Raji (cell line): ENCODE data around the gene MACROD2.

ENCODE experiments used
- POLR2A ChIP-seq: IDR thresholded peaks from 2 replicates; pipeline ENCODE4 v1.6.1; 2011; ENCODE audit warnings: low read depth, low read length, control low read depth; ENCODE audit not compliant: insufficient read depth

MACROD2 gene

DNA sequence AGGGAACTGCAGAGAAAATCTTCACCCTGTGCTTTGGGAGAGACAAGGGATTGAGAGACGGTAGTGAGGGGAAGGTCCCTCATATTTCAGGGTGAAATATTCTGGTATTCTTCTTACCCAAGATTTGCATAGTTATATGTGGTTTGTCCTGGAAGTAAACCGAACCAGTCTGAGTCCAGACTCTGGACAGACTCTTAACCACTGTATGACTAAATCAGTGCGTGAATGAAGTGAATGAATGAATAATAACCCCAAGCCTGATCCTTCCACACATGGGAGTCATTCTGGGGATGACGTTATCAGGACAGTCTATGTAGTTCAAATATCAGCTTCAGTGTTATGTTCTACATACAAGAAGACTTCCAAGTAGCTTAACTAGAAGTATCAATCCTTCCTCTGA is 1887.2 kb downstream of the MACROD2 start:
- no peak for TF ChIP-seq POLR2A

DNA sequence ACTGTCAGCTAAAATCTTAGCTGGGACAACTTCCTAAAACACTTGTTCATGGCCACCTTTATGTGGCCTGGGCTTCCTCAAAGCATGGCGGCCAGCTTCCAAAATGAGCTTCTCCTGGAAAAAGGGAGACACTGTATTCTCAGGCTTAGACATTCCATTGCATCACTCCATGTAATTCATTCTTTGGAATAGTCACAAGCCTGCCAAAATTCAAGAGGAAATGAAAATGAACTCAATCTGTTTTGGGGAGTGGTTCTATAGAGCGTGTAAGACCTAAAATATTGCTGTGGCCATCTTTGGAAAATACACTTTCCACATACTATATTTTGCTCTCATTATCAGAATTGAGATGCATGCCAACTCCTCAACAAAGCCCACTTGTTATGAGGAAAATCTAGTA is 1890.9 kb downstream of the MACROD2 start:
- no peak for TF ChIP-seq POLR2A

DNA sequence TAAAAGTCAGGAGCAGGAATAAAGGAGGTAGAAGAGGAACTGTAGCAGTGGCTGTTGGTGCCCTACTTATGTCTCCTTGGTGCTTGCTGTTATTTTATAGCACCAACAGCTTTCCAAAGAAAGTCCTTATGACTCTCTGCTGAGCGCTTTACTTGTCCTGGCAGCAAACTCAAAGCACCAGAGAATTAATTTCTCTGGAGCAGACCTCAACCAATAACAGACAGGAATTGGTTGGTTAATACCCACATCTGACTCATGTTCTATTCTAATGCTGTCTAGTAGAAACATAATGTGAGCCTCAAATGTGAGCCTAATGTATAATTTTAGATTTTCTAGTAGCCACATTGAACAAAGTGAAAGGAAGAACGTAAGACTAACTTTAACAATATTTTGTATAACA is 1892.1 kb downstream of the MACROD2 start:
- no peak for TF ChIP-seq POLR2A

DNA sequence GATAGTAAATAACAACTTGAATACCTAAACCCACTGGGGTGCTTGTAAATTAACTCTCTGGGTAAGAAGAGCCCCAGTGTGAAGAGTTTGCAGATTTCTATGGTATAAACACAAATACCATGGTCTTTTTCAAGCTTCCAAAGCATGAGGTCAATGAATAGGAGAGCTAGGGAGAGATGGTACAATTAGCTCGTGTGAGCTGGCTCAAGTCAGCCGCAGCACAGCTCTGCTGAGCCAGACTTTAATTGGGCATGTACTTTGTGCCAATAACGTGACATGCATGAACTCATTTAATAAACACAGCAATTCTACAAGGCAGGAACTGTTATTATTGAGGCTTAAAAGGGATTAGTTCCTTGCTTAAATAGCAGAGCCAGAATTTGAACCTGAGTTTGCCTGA is 1893.7 kb downstream of the MACROD2 start:
- no peak for TF ChIP-seq POLR2A

DNA sequence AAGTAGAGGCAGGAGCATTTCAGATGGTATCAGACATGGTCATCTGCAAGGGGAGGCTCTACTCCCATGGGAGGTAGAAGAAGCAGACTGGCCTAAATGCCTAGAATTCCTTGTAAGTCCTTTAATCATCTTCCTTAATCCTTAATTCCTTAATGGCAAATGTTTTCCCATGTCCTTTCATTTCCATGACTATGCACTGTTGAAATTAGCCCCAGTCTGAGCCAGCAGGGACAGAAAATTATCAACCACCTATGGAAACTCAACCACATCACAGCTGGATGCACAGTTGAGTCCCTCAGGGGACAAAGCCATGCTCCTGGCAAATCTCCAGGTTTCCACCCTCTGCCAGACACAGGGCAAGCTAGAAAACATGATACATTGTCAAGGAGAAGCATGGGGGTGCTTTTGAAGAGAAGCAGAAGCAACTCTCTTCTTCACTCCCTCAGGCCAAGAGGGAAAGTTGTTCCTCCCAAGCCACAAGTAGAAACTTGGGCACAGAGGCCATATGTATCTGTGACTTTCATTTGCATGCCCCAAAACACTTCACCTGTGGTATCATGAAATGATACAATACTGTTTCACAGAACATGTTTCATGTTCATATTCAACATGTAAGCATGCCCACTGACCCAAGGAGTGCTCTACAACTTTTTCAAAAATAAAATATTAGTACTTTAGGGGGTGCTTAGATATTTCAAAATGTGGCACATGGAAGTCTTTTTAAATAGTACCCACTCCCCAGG is 1894.4 kb downstream of the MACROD2 start:
- TF ChIP-seq POLR2A, result no peak

DNA sequence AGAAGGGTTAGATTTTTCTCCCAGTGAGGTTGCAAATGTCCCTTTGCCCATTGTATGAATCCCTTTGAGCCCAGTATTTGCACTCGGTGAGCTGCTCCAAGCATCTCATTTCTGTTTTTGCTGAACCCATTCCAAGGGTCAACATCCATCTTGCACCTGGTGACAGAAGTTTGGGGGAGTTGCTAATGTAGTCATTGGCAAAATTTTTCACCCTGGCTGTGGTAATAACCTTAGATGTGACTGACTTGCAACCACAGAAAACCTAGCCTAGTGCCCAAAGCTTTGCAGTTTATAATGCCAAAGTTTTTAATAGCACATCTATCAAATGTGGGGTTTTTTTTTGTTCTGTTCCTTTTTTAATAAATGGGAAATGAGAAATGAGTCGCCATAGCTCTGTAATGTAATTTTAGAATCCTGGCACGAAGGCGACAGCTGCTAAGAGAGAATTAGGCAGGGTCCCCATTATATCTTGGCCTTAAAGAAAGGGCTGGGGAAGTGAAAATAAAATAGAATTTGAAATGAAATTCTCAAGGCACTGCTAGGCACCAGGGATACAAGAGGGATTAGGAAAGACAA is 1895.2 kb downstream of the MACROD2 start:
- TF ChIP-seq POLR2A, result no peak

DNA sequence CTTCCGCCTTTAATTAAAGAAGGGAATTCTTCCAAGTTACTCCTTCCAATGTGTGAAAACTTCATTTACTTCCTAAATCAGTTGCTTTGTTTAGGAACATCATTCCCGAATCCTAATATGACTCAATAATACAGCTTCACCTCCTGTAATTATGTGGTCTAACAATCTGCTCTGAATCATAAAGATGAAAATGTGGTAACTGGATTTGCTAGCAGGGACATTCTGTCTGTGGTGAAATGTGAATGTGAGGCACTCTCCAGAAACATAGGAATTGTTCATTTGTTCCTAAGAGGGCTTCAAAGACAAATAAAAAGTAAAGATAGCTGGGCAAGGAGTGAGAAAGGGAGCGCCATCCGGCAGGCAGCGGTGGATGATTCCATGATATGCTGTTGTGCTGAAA is 1899.8 kb downstream of the MACROD2 start:
- TF ChIP-seq POLR2A, result no peak

DNA sequence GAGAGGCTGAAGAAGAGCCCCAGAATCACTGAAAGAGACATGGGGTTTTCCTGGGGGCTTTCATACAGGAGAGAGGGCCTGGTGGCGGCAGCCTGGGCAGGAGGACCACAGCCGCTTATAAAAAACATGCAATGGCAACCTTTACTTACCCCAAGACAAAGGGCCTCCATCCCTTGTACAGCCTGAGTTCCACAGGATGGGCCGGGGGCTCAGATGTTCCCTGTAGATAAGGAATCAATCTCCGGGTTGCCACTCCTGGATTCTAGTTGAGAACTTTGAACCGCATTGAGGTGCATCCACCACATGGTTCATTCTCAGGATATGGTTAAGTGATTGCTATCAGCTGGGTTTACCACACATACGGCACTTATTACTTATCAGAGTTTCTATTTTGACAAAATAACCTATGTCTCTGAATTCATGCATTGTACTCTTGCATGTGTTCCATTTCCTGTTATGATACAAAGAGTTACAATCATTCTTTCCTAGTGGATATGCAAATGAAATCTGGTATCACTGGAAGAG is 1900.3 kb downstream of the MACROD2 start:
- no peak for TF ChIP-seq POLR2A

DNA sequence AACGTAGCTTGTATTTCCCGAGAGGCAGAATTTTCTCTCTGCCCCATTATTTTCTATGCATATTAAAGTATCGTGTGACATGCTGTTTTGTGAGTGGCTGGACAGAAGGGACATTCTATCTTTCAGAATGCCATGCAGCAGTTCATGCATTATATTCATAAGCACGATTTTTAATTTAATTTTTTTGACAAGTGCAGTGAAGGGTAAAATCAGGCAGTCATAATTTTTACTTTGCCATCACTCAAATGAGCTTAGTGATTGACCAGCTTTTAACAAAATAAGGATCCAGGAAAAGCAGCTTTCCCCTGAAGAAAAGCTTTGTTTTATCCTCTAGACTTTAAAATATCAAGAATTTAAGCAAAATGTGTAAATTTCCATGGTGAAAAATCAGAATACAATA is 1904.7 kb downstream of the MACROD2 start:
- TF ChIP-seq POLR2A, result no peak

DNA sequence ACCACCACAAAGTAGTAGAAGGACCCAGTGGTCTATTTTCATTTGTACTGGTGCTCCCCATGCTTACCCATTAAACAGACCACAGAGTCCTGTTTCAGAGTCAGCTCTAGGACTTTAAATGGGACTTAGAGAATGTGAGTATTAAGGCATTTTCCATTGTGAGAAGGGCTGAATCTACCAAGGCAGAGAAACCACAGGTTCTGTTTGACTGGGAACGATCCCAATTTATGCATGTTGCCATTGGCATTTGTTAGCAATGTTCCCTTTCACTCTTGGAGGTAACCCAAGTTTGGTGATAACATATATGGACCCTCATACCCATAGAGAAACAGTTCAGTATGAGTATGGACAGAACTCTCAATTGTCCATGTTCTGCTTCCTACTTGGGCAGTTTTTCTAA is 1905.1 kb downstream of the MACROD2 start:
- no peak for TF ChIP-seq POLR2A

DNA sequence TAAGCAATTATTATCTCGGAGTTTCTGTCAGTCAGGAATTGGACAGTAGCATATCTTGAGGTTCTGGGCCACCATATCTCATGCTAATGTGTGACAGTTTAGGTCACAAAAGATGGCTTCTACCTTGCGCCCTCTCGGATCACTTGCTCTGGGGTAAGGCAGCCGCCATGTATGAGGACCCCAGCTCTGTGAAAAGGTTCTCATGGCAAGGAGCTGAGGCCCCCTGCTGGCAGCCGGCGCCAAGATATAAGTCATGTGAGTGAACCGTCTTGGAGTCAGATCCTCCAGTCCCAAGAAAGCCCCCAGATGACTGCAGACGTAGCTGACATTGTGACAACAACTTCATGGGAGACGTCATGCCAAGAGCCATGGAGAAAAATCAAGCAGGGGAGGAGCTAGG is 1907.2 kb downstream of the MACROD2 start:
- TF ChIP-seq POLR2A, result no peak

DNA sequence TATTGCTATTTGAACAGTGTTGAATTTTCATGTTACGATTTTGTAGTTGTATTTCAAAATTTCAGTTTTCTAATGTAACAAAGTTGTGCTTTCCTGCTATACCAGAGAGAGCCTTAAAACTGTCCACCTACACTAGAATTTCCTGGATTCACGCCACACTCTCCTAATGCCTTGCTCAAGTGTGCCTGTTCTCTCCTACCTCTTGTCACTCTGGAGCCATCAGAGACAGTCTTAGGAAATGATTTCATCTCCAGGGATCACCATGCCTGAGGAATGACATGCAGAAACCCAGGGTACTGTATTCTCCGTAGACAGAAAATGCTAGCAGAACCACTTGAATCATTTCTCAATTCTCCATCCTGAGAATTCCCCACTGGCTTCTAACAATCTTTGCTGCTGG is 1910.3 kb downstream of the MACROD2 start:
- TF ChIP-seq POLR2A, result no peak

DNA sequence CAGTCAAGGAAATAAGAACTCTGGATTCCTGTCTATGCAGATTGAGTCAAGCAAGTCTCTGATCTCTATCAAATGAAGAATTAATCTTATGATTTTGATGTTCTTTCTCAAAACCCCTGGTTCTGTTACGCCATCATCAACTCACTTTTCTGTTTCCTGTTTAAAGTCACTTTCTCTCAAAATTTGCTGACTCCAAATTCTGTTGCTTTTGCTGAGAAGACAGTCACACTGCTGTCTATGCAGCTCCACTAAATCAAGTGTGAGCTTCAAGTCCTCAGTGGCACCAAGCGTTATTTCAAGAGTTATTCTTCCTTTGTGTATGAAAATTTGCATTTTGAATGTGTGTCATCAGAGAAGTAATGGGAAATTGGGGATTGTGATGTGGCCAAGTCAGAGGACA is 1914.7 kb downstream of the MACROD2 start:
- TF ChIP-seq POLR2A, result no peak

DNA sequence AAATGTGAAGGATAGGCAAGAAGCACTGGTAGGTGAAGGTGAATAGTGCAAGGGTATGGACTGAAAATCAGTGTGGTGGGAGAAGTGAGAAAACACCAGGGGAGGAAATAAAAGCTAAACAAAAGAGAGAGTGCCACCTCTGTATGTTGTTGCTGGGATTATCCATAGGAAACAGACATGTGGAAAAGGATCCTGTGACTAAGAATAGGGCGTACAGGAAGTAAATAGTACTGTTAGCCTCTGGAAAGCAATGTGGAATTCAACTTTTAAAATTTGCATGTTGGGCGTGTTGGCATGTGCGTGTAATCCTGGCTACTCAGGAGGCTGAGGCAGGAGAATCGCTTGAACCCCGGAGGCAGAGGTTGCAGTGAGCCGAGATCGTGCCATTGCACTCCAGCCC is 1916.3 kb downstream of the MACROD2 start:
- no peak for TF ChIP-seq POLR2A

DNA sequence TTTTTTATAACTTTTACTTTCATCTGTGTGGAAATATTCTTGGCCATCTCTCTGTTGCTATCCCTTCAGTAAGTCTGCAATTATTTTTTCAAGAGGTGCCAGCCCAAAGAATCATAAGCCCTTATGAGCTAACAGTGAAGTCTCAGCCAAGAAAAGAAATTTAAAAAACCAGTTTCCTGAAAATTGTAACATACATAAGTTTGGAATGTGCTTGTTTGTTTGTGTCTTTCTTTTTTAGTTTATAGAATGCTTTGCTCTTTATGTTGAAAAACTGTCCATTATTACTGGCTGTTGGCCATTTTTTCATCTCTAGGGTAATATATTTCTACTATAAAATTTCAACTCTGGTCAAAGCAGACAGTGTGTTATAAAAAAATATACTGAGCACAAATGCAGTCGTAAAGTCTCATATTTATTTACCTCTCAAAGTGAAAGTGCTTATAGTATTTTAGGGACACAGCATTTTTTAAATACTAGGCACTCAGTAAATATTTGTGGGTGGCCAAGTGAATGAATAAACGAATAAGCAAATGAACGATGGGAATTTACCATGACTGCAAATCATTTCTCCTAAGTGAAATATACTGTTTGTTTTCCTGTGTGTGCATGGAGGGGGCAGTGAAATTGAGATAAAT is 1918.2 kb downstream of the MACROD2 start:
- TF ChIP-seq POLR2A, result no peak

DNA sequence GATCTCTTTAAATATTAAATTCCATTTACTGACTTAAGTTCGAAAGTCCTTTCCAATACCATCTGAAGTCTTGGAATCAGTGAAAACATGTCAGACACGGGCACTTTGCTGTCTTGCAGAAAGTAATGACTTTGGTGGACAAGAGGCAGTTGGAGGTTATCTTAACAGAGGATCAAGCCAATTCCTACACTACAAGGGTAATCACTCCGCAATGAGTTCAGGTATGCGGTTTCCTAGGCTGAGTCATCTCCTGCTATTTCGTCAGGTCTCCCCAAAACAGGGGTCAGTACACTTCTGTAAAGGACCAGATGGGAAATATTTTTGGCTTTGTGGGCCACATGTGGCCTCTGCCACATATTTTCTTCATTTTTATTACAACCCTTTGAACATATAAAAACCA is 1921.3 kb downstream of the MACROD2 start:
- TF ChIP-seq POLR2A, result no peak
